IMR-90 (cell line): ENCODE measurements around the gene SEBOX. TPM values are rescaled to one million over a fixed set of nuclear protein-coding genes. Genes with fewer than 3 reads are reported as not detected.
A peak's percentile ranks its signal among the peaks of the same experiment; 100 is the strongest.

Experiments
- ATAC-seq: fragments of 200-7000 bp; cut with Tn5 transposase; 2 replicates; pipeline ENCODE4 v1.9.1; 2020; ENCODE audit warnings: low read depth, mild to moderate bottlenecking, moderate library complexity
- BruUV-seq: library from RNA; stranded (reverse); fragments of 400-500 nt; replicated peaks from 2 replicates; lab custom pipeline; 2021; lab: Mats Ljungman, UMichigan
- CTCF ChIA-PET: fragments of 300-600 bp; formaldehyde crosslinking; extraction: SDS; loops from one replicate; lab custom pipeline; 2021; ENCODE audit warnings: antibody characterized with exemption; lab: Yijun Ruan, JAX
- POLR2A ChIA-PET: fragments of 300-600 bp; sonication (Branson Sonifier 250); formaldehyde crosslinking; loops from one replicate; lab custom pipeline; 2022; ENCODE audit warnings: antibody characterized with exemption; ENCODE audit not compliant: unreplicated experiment; lab: Charles Lee
- DNase-seq: peaks from one replicate; pipeline ENCODE4 v3.0.0; 2013
- H2AFZ ChIP-seq: replicated peaks from 2 replicates; pipeline ENCODE3; 2013; ENCODE audit warnings: low read length, mild to moderate bottlenecking; ENCODE audit not compliant: poor library complexity
- H2AK5ac ChIP-seq: 2 replicates; pipeline ENCODE4 v1.6.1; 2013; ENCODE audit warnings: low read depth, low read length, inconsistent platforms
- H2AK9ac ChIP-seq: replicated peaks from 2 replicates; pipeline ENCODE3; 2013; ENCODE audit warnings: mild to moderate bottlenecking, low read depth, low read length, moderate library complexity; ENCODE audit not compliant: poor library complexity
- H2BK120ac ChIP-seq: 2 replicates; pipeline ENCODE4 v1.6.1; 2013; ENCODE audit warnings: low read depth, low read length, inconsistent platforms
- H2BK15ac ChIP-seq: 3 replicates; pipeline ENCODE4 v1.6.1; 2013; ENCODE audit warnings: low read depth, low read length, inconsistent platforms
- H2BK20ac ChIP-seq: 2 replicates; pipeline ENCODE4 v1.6.1; 2013; ENCODE audit warnings: low read depth, mild to moderate bottlenecking, inconsistent platforms, low read length, moderate library complexity
- H2BK5ac ChIP-seq: 2 replicates; pipeline ENCODE4 v1.6.1; 2013; ENCODE audit warnings: mild to moderate bottlenecking, low read depth, low read length, inconsistent platforms; ENCODE audit not compliant: poor library complexity, severe bottlenecking
- H3K14ac ChIP-seq: replicated peaks from 2 replicates; pipeline ENCODE4 v1.6.1; 2013; ENCODE audit warnings: low read depth, low read length, inconsistent platforms
- H3K18ac ChIP-seq: 2 replicates; pipeline ENCODE4 v1.6.1; 2013; ENCODE audit warnings: low read depth, low read length, control low read depth
- H3K23ac ChIP-seq: 2 replicates; pipeline ENCODE4 v1.6.1; 2013; ENCODE audit warnings: low read depth, low read length, inconsistent platforms
- H3K27ac ChIP-seq: 2 replicates; pipeline ENCODE4 v1.5.1; 2013; ENCODE audit warnings: mild to moderate bottlenecking, control low read depth, low read length; ENCODE audit not compliant: insufficient read depth
- H3K27me3 ChIP-seq: 2 replicates; pipeline ENCODE4 v1.6.1; 2013; ENCODE audit warnings: low read length; ENCODE audit not compliant: control insufficient read depth, insufficient read depth
- H3K36me3 ChIP-seq: 2 replicates; pipeline ENCODE4 v1.6.1; 2013; ENCODE audit warnings: low read length, mixed read lengths; ENCODE audit not compliant: control insufficient read depth, insufficient read depth
- H3K4ac ChIP-seq: 2 replicates; pipeline ENCODE4 v1.6.1; 2013; ENCODE audit warnings: low read depth, low read length, inconsistent platforms
- H3K4me1 ChIP-seq: 2 replicates; pipeline ENCODE4 v1.6.1; 2013; ENCODE audit warnings: low read length, mixed read lengths; ENCODE audit not compliant: control insufficient read depth, insufficient read depth
- H3K4me2 ChIP-seq: 2 replicates; pipeline ENCODE4 v1.6.1; 2013; ENCODE audit warnings: low read depth, mild to moderate bottlenecking, control low read depth, low read length, moderate library complexity
- H3K4me3 ChIP-seq: 2 replicates; pipeline ENCODE4 v1.5.1; 2013; ENCODE audit warnings: low read depth, mild to moderate bottlenecking, control low read depth, low read length, moderate library complexity; ENCODE audit not compliant: insufficient read depth
- H3K56ac ChIP-seq: 2 replicates; pipeline ENCODE4 v1.6.1; 2013; ENCODE audit warnings: low read length, inconsistent platforms; ENCODE audit not compliant: insufficient read depth; ENCODE audit errors: extremely low read depth
- H3K79me1 ChIP-seq, 2 experiments: 2 replicates each; pipeline ENCODE4 v1.6.1; 2013; ENCODE audit warnings: low read length in 2 of 2, inconsistent platforms in 1 of 2, low read depth in 1 of 2
- H3K9ac ChIP-seq: 2 replicates; pipeline ENCODE4 v1.6.1; 2013; ENCODE audit warnings: low read depth, low read length, control low read depth
- H3K9me1 ChIP-seq: 2 replicates; pipeline ENCODE4 v1.6.1; 2013; ENCODE audit warnings: low read length, inconsistent platforms; ENCODE audit not compliant: insufficient read depth
- H3K9me3 ChIP-seq: 2 replicates; pipeline ENCODE4 v1.6.1; 2013; ENCODE audit warnings: low read length; ENCODE audit not compliant: control insufficient read depth, insufficient read depth
- H4K20me1 ChIP-seq: 2 replicates; pipeline ENCODE4 v1.6.1; 2013; ENCODE audit warnings: low read length, inconsistent platforms; ENCODE audit not compliant: insufficient read depth
- H4K5ac ChIP-seq: 2 replicates; pipeline ENCODE4 v1.6.1; 2013; ENCODE audit warnings: mild to moderate bottlenecking, low read depth, low read length, control low read depth
- H4K8ac ChIP-seq, 2 experiments: 2 replicates each; pipeline ENCODE4 v1.6.1; 2013; ENCODE audit warnings: low read depth in 2 of 2, low read length in 2 of 2, control low read depth in 1 of 2, inconsistent platforms in 1 of 2
- H4K91ac ChIP-seq: 2 replicates; pipeline ENCODE4 v1.6.1; 2013; ENCODE audit warnings: low read depth, low read length, inconsistent platforms; ENCODE audit not compliant: insufficient read depth
- BHLHE40 ChIP-seq: fragments of 150-350 bp; IDR thresholded peaks from 2 replicates; pipeline ENCODE4 v1.6.1; 2016; ENCODE audit warnings: mild to moderate bottlenecking, low read depth, low read length
- CEBPB ChIP-seq: IDR thresholded peaks from 2 replicates; pipeline ENCODE4 v1.6.1; 2012; ENCODE audit warnings: low read depth, low read length, improper control_type of control experiment
- CHD1 ChIP-seq: IDR thresholded peaks from 2 replicates; pipeline ENCODE4 v1.6.1; 2012; ENCODE audit warnings: low read depth, low read length, improper control_type of control experiment
- FOS ChIP-seq: fragments of 150-350 bp; IDR thresholded peaks from 2 replicates; pipeline ENCODE4 v1.6.1; 2016; ENCODE audit warnings: low read depth, low read length
- MAFK ChIP-seq: IDR thresholded peaks from 2 replicates; pipeline ENCODE4 v1.6.1; 2012; ENCODE audit warnings: low read depth, low read length, improper control_type of control experiment
- MAZ ChIP-seq: IDR thresholded peaks from 2 replicates; pipeline ENCODE4 v1.6.1; 2012; ENCODE audit warnings: low read depth, mild to moderate bottlenecking, low read length, improper control_type of control experiment, moderate library complexity, borderline replicate concordance
- MXI1 ChIP-seq: IDR thresholded peaks from 2 replicates; pipeline ENCODE4 v1.6.1; 2012; ENCODE audit warnings: low read depth, mild to moderate bottlenecking, low read length, moderate library complexity, borderline replicate concordance
- NFE2L2 ChIP-seq: fragments of 150-350 bp; IDR thresholded peaks from 2 replicates; pipeline ENCODE4 v1.6.1; 2016; ENCODE audit warnings: low read depth, mild to moderate bottlenecking, low read length
- POLR2A ChIP-seq: IDR thresholded peaks from 2 replicates; pipeline ENCODE4 v1.6.1; 2012; ENCODE audit warnings: mild to moderate bottlenecking, low read depth, low read length
- RAD21 ChIP-seq: IDR thresholded peaks from 2 replicates; pipeline ENCODE4 v1.6.1; 2012; ENCODE audit warnings: low read length, improper control_type of control experiment
- RCOR1 ChIP-seq: IDR thresholded peaks from 2 replicates; pipeline ENCODE4 v1.6.1; 2012; ENCODE audit warnings: mild to moderate bottlenecking, low read length, improper control_type of control experiment; ENCODE audit not compliant: insufficient replicate concordance
- RFX5 ChIP-seq: IDR thresholded peaks from 2 replicates; pipeline ENCODE4 v1.8.0; 2012; ENCODE audit warnings: low read depth, mild to moderate bottlenecking, low read length, moderate library complexity
- SMC3 ChIP-seq: fragments of 150-350 bp; IDR thresholded peaks from 2 replicates; pipeline ENCODE4 v1.6.1; 2016; ENCODE audit warnings: low read depth, mild to moderate bottlenecking, antibody characterized with exemption, low read length, moderate library complexity
- WGBS, 2 experiments: methylation state at CpG; one replicate each; pipeline versions ENCODE4 v1.1.5 to v1.1.7; 2013; ENCODE audit warnings: missing lambda C conversion rate in 2 of 2; ENCODE audit not compliant: insufficient read length in 1 of 2; ENCODE audit errors: extremely low coverage in 2 of 2; 5-methylcytosine and 5-hydroxymethylcytosine counted together
- dilution Hi-C: fragments of 300-500 bp; cut with HindIII; formaldehyde crosslinking; loops from one replicate; pipeline ENCODE4 v1.14.3; 2018; ENCODE audit warnings: low sequenced_read_pairs; ENCODE audit not compliant: unreplicated experiment
- in situ Hi-C: fragments of 300-500 bp; cut with MboI; formaldehyde crosslinking; loops from 3 replicates; pipeline ENCODE4 v1.14.3; 2019; ENCODE audit warnings: low sequenced_read_pairs, inconsistent platforms, mixed read lengths
- intact Hi-C: fragments of 100-400 bp; cut with micrococcal nuclease; formaldehyde crosslinking; loops from 2 replicates; pipeline ENCODE4 v1.10.0; 2022
- polyA plus RNA-seq, 3 experiments: library from polyadenylated mRNA; depleted of rRNA; stranded (reverse); fragments of >200 nt; gene quantifications; 2 replicates each; pipeline ENCODE4 v1.2.3, GENCODE V29; 2012; ENCODE audit warnings: low replicate concordance in 1 of 3
- total RNA-seq: library from RNA; depleted of rRNA; stranded (reverse); fragments of >200 nt; gene quantifications from 2 replicates; pipeline ENCODE4 v1.2.3, GENCODE V29; 2012
- TF ChIP-seq, protein P1 (sequence below): fragments of 150-350 bp; IDR thresholded peaks from 2 replicates; pipeline ENCODE4 v1.6.1; 2017; ENCODE audit warnings: mild to moderate bottlenecking, antibody characterized with exemption, low read length, low read depth
- TF ChIP-seq, protein P2 (sequence below): conservative IDR thresholded peaks from 2 replicates; pipeline ENCODE4 v1.5.1; 2012; ENCODE audit warnings: mild to moderate bottlenecking, low read depth, low read length, improper control_type of control experiment
- TF ChIP-seq, protein P3 (sequence below): fragments of 150-350 bp; IDR thresholded peaks from 2 replicates; pipeline ENCODE4 v1.6.1; 2016; ENCODE audit warnings: low read depth, mild to moderate bottlenecking, low read length, moderate library complexity, borderline replicate concordance

SEBOX gene
- total and polyA plus RNA-seq, 2 of the 4 experiments (the other 2 are of a cell fraction) = not detected

DNA sequence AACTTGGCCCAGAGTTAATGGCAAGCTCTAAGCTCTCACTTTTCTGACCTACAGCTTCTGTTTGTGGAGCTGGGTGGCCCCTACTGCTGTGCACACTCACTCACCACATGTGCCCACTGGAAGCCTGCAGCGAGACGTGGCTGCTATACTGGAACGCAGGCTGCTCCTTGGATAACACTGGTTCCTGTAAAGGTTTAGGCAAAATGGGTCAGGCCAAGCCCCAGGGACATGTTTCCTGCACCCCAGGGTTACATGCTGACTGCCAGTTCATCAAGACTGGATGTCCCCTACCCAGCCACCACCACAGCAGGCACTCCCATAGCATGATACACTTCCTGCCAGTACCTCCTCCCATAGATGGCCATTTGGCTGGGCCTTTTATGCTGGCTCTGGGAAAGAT lies 16.0 kb downstream of the SEBOX start:
- Histone ChIP-seq H3K9me1 (peaks cover 12% of the 10 kb centered on the region; the same call in 1 of the 2 replicates), H2BK15ac (no peak overlapping the region), H3K4me3 (no peak overlapping the region), H3K27me3 (no peaks in the 10 kb centered on the region), H3K4me1 (peaks cover 16% of the 10 kb centered on the region), H4K91ac (no peak overlapping the region), H3K18ac (no peak overlapping the region), H2BK20ac (no peak overlapping the region), H3K4me2 (no peak overlapping the region), H2AK9ac (no peak overlapping the region), H2AFZ (no peak overlapping the region), H3K27ac (no peak overlapping the region), H2BK5ac (no peak overlapping the region), H2AK5ac (0 out of 2 replicates have a peak overlapping the region, but pooled peaks have one; percentile 30), H3K56ac (no peak overlapping the region), H3K14ac (no peak overlapping the region), H3K9me3 (no peaks in the 10 kb centered on the region), H4K5ac (no peak overlapping the region), H3K9ac (no peak overlapping the region), H3K4ac (no peak overlapping the region), H4K20me1 (peaks cover 13% of the 10 kb centered on the region), H4K8ac (no peak overlapping the region), H3K36me3 (peaks cover 74% of the 10 kb centered on the region), H2BK120ac (no peak overlapping the region), H3K23ac (no peak overlapping the region), H3K79me1 (peaks cover 13 to 55% of the 10 kb centered on the region in 2 experiments)
- no TSS peak for BruUV-seq
- in situ Hi-C loops = loop anchor here (25.0 kb wide), 1 partner anchor 812 kb away; no protein-coding TSS in a partner anchor
- ChIA-PET POLR2A (no interaction called here), CTCF (no interaction called here)
- DNase-seq (no peak), ATAC-seq (no peak)
- intact Hi-C loops = loop anchor here (2.0 kb wide), 1 partner anchor 68 kb away; no protein-coding TSS in a partner anchor
- TF ChIP-seq, protein P1, sequence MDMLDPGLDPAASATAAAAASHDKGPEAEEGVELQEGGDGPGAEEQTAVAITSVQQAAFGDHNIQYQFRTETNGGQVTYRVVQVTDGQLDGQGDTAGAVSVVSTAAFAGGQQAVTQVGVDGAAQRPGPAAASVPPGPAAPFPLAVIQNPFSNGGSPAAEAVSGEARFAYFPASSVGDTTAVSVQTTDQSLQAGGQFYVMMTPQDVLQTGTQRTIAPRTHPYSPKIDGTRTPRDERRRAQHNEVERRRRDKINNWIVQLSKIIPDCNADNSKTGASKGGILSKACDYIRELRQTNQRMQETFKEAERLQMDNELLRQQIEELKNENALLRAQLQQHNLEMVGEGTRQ = no peak
- TF ChIP-seq RFX5 (no peak), MAFK (no peak), SMC3 (no peak), POLR2A (no peak), BHLHE40 (no peak), FOS (no peak), NFE2L2 (no peak), CEBPB (no peak), RAD21 (no peak), CHD1 (no peak), RCOR1 (no peak), MXI1 (no peak), MAZ (no peak)
- TF ChIP-seq, protein P2, sequence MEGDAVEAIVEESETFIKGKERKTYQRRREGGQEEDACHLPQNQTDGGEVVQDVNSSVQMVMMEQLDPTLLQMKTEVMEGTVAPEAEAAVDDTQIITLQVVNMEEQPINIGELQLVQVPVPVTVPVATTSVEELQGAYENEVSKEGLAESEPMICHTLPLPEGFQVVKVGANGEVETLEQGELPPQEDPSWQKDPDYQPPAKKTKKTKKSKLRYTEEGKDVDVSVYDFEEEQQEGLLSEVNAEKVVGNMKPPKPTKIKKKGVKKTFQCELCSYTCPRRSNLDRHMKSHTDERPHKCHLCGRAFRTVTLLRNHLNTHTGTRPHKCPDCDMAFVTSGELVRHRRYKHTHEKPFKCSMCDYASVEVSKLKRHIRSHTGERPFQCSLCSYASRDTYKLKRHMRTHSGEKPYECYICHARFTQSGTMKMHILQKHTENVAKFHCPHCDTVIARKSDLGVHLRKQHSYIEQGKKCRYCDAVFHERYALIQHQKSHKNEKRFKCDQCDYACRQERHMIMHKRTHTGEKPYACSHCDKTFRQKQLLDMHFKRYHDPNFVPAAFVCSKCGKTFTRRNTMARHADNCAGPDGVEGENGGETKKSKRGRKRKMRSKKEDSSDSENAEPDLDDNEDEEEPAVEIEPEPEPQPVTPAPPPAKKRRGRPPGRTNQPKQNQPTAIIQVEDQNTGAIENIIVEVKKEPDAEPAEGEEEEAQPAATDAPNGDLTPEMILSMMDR = no peak
- TF ChIP-seq, protein P3, sequence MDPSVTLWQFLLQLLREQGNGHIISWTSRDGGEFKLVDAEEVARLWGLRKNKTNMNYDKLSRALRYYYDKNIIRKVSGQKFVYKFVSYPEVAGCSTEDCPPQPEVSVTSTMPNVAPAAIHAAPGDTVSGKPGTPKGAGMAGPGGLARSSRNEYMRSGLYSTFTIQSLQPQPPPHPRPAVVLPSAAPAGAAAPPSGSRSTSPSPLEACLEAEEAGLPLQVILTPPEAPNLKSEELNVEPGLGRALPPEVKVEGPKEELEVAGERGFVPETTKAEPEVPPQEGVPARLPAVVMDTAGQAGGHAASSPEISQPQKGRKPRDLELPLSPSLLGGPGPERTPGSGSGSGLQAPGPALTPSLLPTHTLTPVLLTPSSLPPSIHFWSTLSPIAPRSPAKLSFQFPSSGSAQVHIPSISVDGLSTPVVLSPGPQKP = no peak
- dilution Hi-C loops = no loop called here
- no CpG with 5 or more reads among the region's 3 CpGs for WGBS, 2 experiments
